Testis (tissue), 3 donors: ENCODE results near the gene HEPACAM2. TPM values are rescaled to one million over a fixed set of nuclear protein-coding genes. Genes with fewer than 3 reads are reported as not detected.

Source experiments
- DNase-seq: peaks from one replicate; pipeline ENCODE4 v3.0.0-alpha.2; 2019
- H3K27ac ChIP-seq, 2 donors: fragments of 200-600 bp; sonication (generic); one replicate each; pipeline ENCODE4 v1.5.1; 2019
- H3K27me3 ChIP-seq: fragments of 200-600 bp; sonication (generic); one replicate; pipeline ENCODE4 v1.5.1; 2019
- H3K36me3 ChIP-seq: fragments of 200-600 bp; sonication (generic); one replicate; pipeline ENCODE4 v1.5.1; 2017; ENCODE audit warnings: low read depth; ENCODE audit errors: missing control alignments
- H3K4me1 ChIP-seq: fragments of 200-600 bp; sonication (generic); one replicate; pipeline ENCODE4 v1.5.1; 2019
- H3K4me3 ChIP-seq, 2 donors: fragments of 200-600 bp; sonication (generic); one replicate each; pipeline ENCODE4 v1.5.1; 2017 to 2019
- H3K9me3 ChIP-seq: fragments of 200-600 bp; sonication (generic); one replicate; pipeline ENCODE4 v1.5.1; 2017
- CTCF ChIP-seq, 3 experiments: fragments of 450-650 bp in 2 of 3; fragments of 200-600 bp in 1 of 3; sonication (generic) in 1 of 3; IDR thresholded peaks; one replicate each; pipeline ENCODE4 v1.5.1; 2016 to 2019; ENCODE audit warnings: antibody characterized with exemption in 3 of 3, mild to moderate bottlenecking in 2 of 3, moderate library complexity in 1 of 3
- POLR2A ChIP-seq: fragments of 450-650 bp; IDR thresholded peaks from one replicate; pipeline ENCODE4 v1.6.1; 2017; ENCODE audit warnings: antibody characterized with exemption, mild to moderate bottlenecking, moderate library complexity
- WGBS, 2 donors: methylation state at CpG; one replicate each; pipeline ENCODE4 v1.1.5; 2018; 5-methylcytosine and 5-hydroxymethylcytosine counted together
- intact Hi-C: fragments of 100-400 bp; cut with DNase I; formaldehyde crosslinking; loops from one replicate; pipeline ENCODE4 v1.15.1; 2023; ENCODE audit warnings: low total_unique reads
- polyA plus RNA-seq: library from polyadenylated mRNA; stranded (reverse); fragments of 350-450 nt; fragmentation: Illumina TruSeq; extraction: RNeasy Lipid Tissue Mini Kit (QIAGEN cat#74804); gene quantifications from one replicate; pipeline ENCODE4 v1.2.3, GENCODE V29; 2014; ENCODE audit warnings: low read depth, low replicate concordance; ENCODE audit not compliant: insufficient read depth
- total RNA-seq, 2 donors: library from RNA; depleted of rRNA; stranded (reverse); fragments of >200 nt; gene quantifications; one replicate each; pipeline ENCODE4 v1.2.3, GENCODE V29; 2016

HEPACAM2 gene
- total and polyA plus RNA-seq, 3 donors from 2014 or later, result 2.4 to 4.6 (median 2.7) TPM

GRCh38 chr7:93219868-93220267 lies 6.4 kb downstream of the HEPACAM2 start:
- Histone ChIP-seq H3K9me3 (no peaks in the 10 kb centered on the region), H3K36me3 (no peaks in the 10 kb centered on the region), H3K27ac (no peak overlapping the region), H3K4me1 (no peaks in the 10 kb centered on the region), H3K27me3 (no peaks in the 10 kb centered on the region), H3K4me3 (no peak overlapping the region)
- TF ChIP-seq CTCF (IDR thresholded peaks at IDR 0.05) (no peak), POLR2A (no peak)
- intact Hi-C loops, result no loop called here
- no peak for DNase-seq
- WGBS, 2 donors, result 65 to 71% methylated on average over 1 of the region's 1 CpG

GRCh38 chr7:93218997-93219827 lies 7.1 kb downstream of the HEPACAM2 start:
- Histone ChIP-seq H3K36me3 (no peaks in the 10 kb centered on the region), H3K4me3 (no peak overlapping the region), H3K4me1 (no peaks in the 10 kb centered on the region), H3K27me3 (no peaks in the 10 kb centered on the region), H3K9me3 (no peaks in the 10 kb centered on the region), H3K27ac (no peak overlapping the region)
- no peak for DNase-seq
- WGBS, 2 donors, result 79 to 85% methylated on average over 10 of the region's 10 CpGs
- TF ChIP-seq POLR2A (no peak), CTCF (IDR thresholded peaks at IDR 0.05) (no peak)
- intact Hi-C loops, result no loop called here

- Histone ChIP-seq H3K4me3 (no peak overlapping the region), H3K27me3 (no peaks in the 10 kb centered on the region), H3K36me3 (no peaks in the 10 kb centered on the region), H3K9me3 (no peaks in the 10 kb centered on the region), H3K4me1 (no peaks in the 10 kb centered on the region), H3K27ac (no peak overlapping the region)
- WGBS, 2 donors, result 43 to 48% methylated on average over 1 of the region's 1 CpG
- no peak for DNase-seq
- intact Hi-C loops, result no loop called here
- TF ChIP-seq POLR2A (no peak), CTCF (IDR thresholded peaks at IDR 0.05) (no peak)
Observed at GRCh38 chr7:93212881-93213280, 13.4 kb downstream of the HEPACAM2 start.

- 81 to 88% methylated on average over 5 of the region's 5 CpGs for WGBS, 2 donors
- Histone ChIP-seq H3K4me3 (no peak overlapping the region), H3K4me1 (no peaks in the 10 kb centered on the region), H3K9me3 (no peaks in the 10 kb centered on the region), H3K27ac (no peak overlapping the region), H3K27me3 (no peaks in the 10 kb centered on the region), H3K36me3 (no peaks in the 10 kb centered on the region)
- intact Hi-C loops, result no loop called here
- TF ChIP-seq POLR2A (no peak), CTCF (IDR thresholded peaks at IDR 0.05) (no peak)
- no peak for DNase-seq
Observed at GRCh38 chr7:93211228-93211818, 14.9 kb downstream of the HEPACAM2 start.
